GM20000 (cell line): ENCODE data around the gene POU6F2.

Source experiments
- DNase-seq: peaks from one replicate; pipeline ENCODE4 v3.0.0; 2012; ENCODE audit warnings: low spot score
- CTCF ChIP-seq: IDR thresholded peaks from 2 replicates; pipeline ENCODE4 v1.5.1; 2012; ENCODE audit warnings: mild to moderate bottlenecking, control low read depth; ENCODE audit errors: extremely low read depth, missing control alignments

POU6F2 gene

GRCh38 chr7:39017369-39017915 lies 39.7 kb downstream of the POU6F2 start:
- no peak for DNase-seq
- TF ChIP-seq CTCF = no peak

GRCh38 chr7:39022796-39023195 lies 45.1 kb downstream of the POU6F2 start:
- DNase-seq = no peak
- TF ChIP-seq CTCF = no peak

- DNase-seq = no peak
- no peak for TF ChIP-seq CTCF
These were observed 49.8 kb downstream of the POU6F2 start for GRCh38 chr7:39027491-39027890.

GRCh38 chr7:39033885-39034624 lies 56.3 kb downstream of the POU6F2 start:
- no peak for TF ChIP-seq CTCF
- no peak for DNase-seq

- DNase-seq = no peak
- no peak for TF ChIP-seq CTCF
These were observed 57.4 kb downstream of the POU6F2 start for GRCh38 chr7:39035156-39035555.

- no peak for TF ChIP-seq CTCF
- DNase-seq = no peak
These were observed 58.2 kb downstream of the POU6F2 start for GRCh38 chr7:39035903-39036302.

GRCh38 chr7:39042670-39043069 lies 65.0 kb downstream of the POU6F2 start:
- no peak for DNase-seq
- no peak for TF ChIP-seq CTCF
